IMR-90 (cell line): ENCODE data around the gene OPHN1. TPM values are rescaled to one million over a fixed set of nuclear protein-coding genes. Genes with fewer than 3 reads are reported as not detected.

Source experiments
- ATAC-seq: fragments of 200-7000 bp; cut with Tn5 transposase; 2 replicates; pipeline ENCODE4 v1.9.1; 2020; ENCODE audit warnings: low read depth, mild to moderate bottlenecking, moderate library complexity
- BruUV-seq: library from RNA; stranded (reverse); fragments of 400-500 nt; replicated peaks from 2 replicates; lab custom pipeline; 2021; lab: Mats Ljungman, UMichigan
- CTCF ChIA-PET: fragments of 300-600 bp; formaldehyde crosslinking; extraction: SDS; loops from one replicate; lab custom pipeline; 2021; ENCODE audit warnings: antibody characterized with exemption; lab: Yijun Ruan, JAX
- POLR2A ChIA-PET: fragments of 300-600 bp; sonication (Branson Sonifier 250); formaldehyde crosslinking; loops from one replicate; lab custom pipeline; 2022; ENCODE audit warnings: antibody characterized with exemption; ENCODE audit not compliant: unreplicated experiment; lab: Charles Lee
- DNase-seq: peaks from one replicate; pipeline ENCODE4 v3.0.0; 2013
- H2AFZ ChIP-seq: replicated peaks from 2 replicates; pipeline ENCODE3; 2013; ENCODE audit warnings: low read length, mild to moderate bottlenecking; ENCODE audit not compliant: poor library complexity
- H2AK5ac ChIP-seq: 2 replicates; pipeline ENCODE4 v1.6.1; 2013; ENCODE audit warnings: low read depth, low read length, inconsistent platforms
- H2AK9ac ChIP-seq: replicated peaks from 2 replicates; pipeline ENCODE3; 2013; ENCODE audit warnings: mild to moderate bottlenecking, low read depth, low read length, moderate library complexity; ENCODE audit not compliant: poor library complexity
- H2BK120ac ChIP-seq: 2 replicates; pipeline ENCODE4 v1.6.1; 2013; ENCODE audit warnings: low read depth, low read length, inconsistent platforms
- H2BK15ac ChIP-seq: 3 replicates; pipeline ENCODE4 v1.6.1; 2013; ENCODE audit warnings: low read depth, low read length, inconsistent platforms
- H2BK20ac ChIP-seq: 2 replicates; pipeline ENCODE4 v1.6.1; 2013; ENCODE audit warnings: low read depth, mild to moderate bottlenecking, inconsistent platforms, low read length, moderate library complexity
- H2BK5ac ChIP-seq: 2 replicates; pipeline ENCODE4 v1.6.1; 2013; ENCODE audit warnings: mild to moderate bottlenecking, low read depth, low read length, inconsistent platforms; ENCODE audit not compliant: poor library complexity, severe bottlenecking
- H3K14ac ChIP-seq: replicated peaks from 2 replicates; pipeline ENCODE4 v1.6.1; 2013; ENCODE audit warnings: low read depth, low read length, inconsistent platforms
- H3K18ac ChIP-seq: 2 replicates; pipeline ENCODE4 v1.6.1; 2013; ENCODE audit warnings: low read depth, low read length, control low read depth
- H3K23ac ChIP-seq: 2 replicates; pipeline ENCODE4 v1.6.1; 2013; ENCODE audit warnings: low read depth, low read length, inconsistent platforms
- H3K27ac ChIP-seq: 2 replicates; pipeline ENCODE4 v1.5.1; 2013; ENCODE audit warnings: mild to moderate bottlenecking, control low read depth, low read length; ENCODE audit not compliant: insufficient read depth
- H3K27me3 ChIP-seq: 2 replicates; pipeline ENCODE4 v1.6.1; 2013; ENCODE audit warnings: low read length; ENCODE audit not compliant: control insufficient read depth, insufficient read depth
- H3K36me3 ChIP-seq: 2 replicates; pipeline ENCODE4 v1.6.1; 2013; ENCODE audit warnings: low read length, mixed read lengths; ENCODE audit not compliant: control insufficient read depth, insufficient read depth
- H3K4ac ChIP-seq: 2 replicates; pipeline ENCODE4 v1.6.1; 2013; ENCODE audit warnings: low read depth, low read length, inconsistent platforms
- H3K4me1 ChIP-seq: 2 replicates; pipeline ENCODE4 v1.6.1; 2013; ENCODE audit warnings: low read length, mixed read lengths; ENCODE audit not compliant: control insufficient read depth, insufficient read depth
- H3K4me2 ChIP-seq: 2 replicates; pipeline ENCODE4 v1.6.1; 2013; ENCODE audit warnings: low read depth, mild to moderate bottlenecking, control low read depth, low read length, moderate library complexity
- H3K4me3 ChIP-seq: 2 replicates; pipeline ENCODE4 v1.5.1; 2013; ENCODE audit warnings: low read depth, mild to moderate bottlenecking, control low read depth, low read length, moderate library complexity; ENCODE audit not compliant: insufficient read depth
- H3K56ac ChIP-seq: 2 replicates; pipeline ENCODE4 v1.6.1; 2013; ENCODE audit warnings: low read length, inconsistent platforms; ENCODE audit not compliant: insufficient read depth; ENCODE audit errors: extremely low read depth
- H3K79me1 ChIP-seq, 2 experiments: 2 replicates each; pipeline ENCODE4 v1.6.1; 2013; ENCODE audit warnings: low read length in 2 of 2, inconsistent platforms in 1 of 2, low read depth in 1 of 2
- H3K9ac ChIP-seq: 2 replicates; pipeline ENCODE4 v1.6.1; 2013; ENCODE audit warnings: low read depth, low read length, control low read depth
- H3K9me1 ChIP-seq: 2 replicates; pipeline ENCODE4 v1.6.1; 2013; ENCODE audit warnings: low read length, inconsistent platforms; ENCODE audit not compliant: insufficient read depth
- H3K9me3 ChIP-seq: 2 replicates; pipeline ENCODE4 v1.6.1; 2013; ENCODE audit warnings: low read length; ENCODE audit not compliant: control insufficient read depth, insufficient read depth
- H4K20me1 ChIP-seq: 2 replicates; pipeline ENCODE4 v1.6.1; 2013; ENCODE audit warnings: low read length, inconsistent platforms; ENCODE audit not compliant: insufficient read depth
- H4K5ac ChIP-seq: 2 replicates; pipeline ENCODE4 v1.6.1; 2013; ENCODE audit warnings: mild to moderate bottlenecking, low read depth, low read length, control low read depth
- H4K8ac ChIP-seq, 2 experiments: 2 replicates each; pipeline ENCODE4 v1.6.1; 2013; ENCODE audit warnings: low read depth in 2 of 2, low read length in 2 of 2, control low read depth in 1 of 2, inconsistent platforms in 1 of 2
- H4K91ac ChIP-seq: 2 replicates; pipeline ENCODE4 v1.6.1; 2013; ENCODE audit warnings: low read depth, low read length, inconsistent platforms; ENCODE audit not compliant: insufficient read depth
- BHLHE40 ChIP-seq: fragments of 150-350 bp; IDR thresholded peaks from 2 replicates; pipeline ENCODE4 v1.6.1; 2016; ENCODE audit warnings: mild to moderate bottlenecking, low read depth, low read length
- CEBPB ChIP-seq: IDR thresholded peaks from 2 replicates; pipeline ENCODE4 v1.6.1; 2012; ENCODE audit warnings: low read depth, low read length, improper control_type of control experiment
- CTCF ChIP-seq: conservative IDR thresholded peaks from 2 replicates; pipeline ENCODE4 v1.5.1; 2012; ENCODE audit warnings: mild to moderate bottlenecking, low read depth, low read length, improper control_type of control experiment
- ELK1 ChIP-seq: fragments of 150-350 bp; IDR thresholded peaks from 2 replicates; pipeline ENCODE4 v1.6.1; 2016; ENCODE audit warnings: low read depth, mild to moderate bottlenecking, low read length, moderate library complexity, borderline replicate concordance
- FOS ChIP-seq: fragments of 150-350 bp; IDR thresholded peaks from 2 replicates; pipeline ENCODE4 v1.6.1; 2016; ENCODE audit warnings: low read depth, low read length
- MAZ ChIP-seq: IDR thresholded peaks from 2 replicates; pipeline ENCODE4 v1.6.1; 2012; ENCODE audit warnings: low read depth, mild to moderate bottlenecking, low read length, improper control_type of control experiment, moderate library complexity, borderline replicate concordance
- POLR2A ChIP-seq: IDR thresholded peaks from 2 replicates; pipeline ENCODE4 v1.6.1; 2012; ENCODE audit warnings: mild to moderate bottlenecking, low read depth, low read length
- RAD21 ChIP-seq: IDR thresholded peaks from 2 replicates; pipeline ENCODE4 v1.6.1; 2012; ENCODE audit warnings: low read length, improper control_type of control experiment
- RCOR1 ChIP-seq: IDR thresholded peaks from 2 replicates; pipeline ENCODE4 v1.6.1; 2012; ENCODE audit warnings: mild to moderate bottlenecking, low read length, improper control_type of control experiment; ENCODE audit not compliant: insufficient replicate concordance
- RFX5 ChIP-seq: IDR thresholded peaks from 2 replicates; pipeline ENCODE4 v1.8.0; 2012; ENCODE audit warnings: low read depth, mild to moderate bottlenecking, low read length, moderate library complexity
- SMC3 ChIP-seq: fragments of 150-350 bp; IDR thresholded peaks from 2 replicates; pipeline ENCODE4 v1.6.1; 2016; ENCODE audit warnings: low read depth, mild to moderate bottlenecking, antibody characterized with exemption, low read length, moderate library complexity
- WGBS, 2 experiments: methylation state at CpG; one replicate each; pipeline versions ENCODE4 v1.1.5 to v1.1.7; 2013; ENCODE audit warnings: missing lambda C conversion rate in 2 of 2; ENCODE audit not compliant: insufficient read length in 1 of 2; ENCODE audit errors: extremely low coverage in 2 of 2; 5-methylcytosine and 5-hydroxymethylcytosine counted together
- dilution Hi-C: fragments of 300-500 bp; cut with HindIII; formaldehyde crosslinking; loops from one replicate; pipeline ENCODE4 v1.14.3; 2018; ENCODE audit warnings: low sequenced_read_pairs; ENCODE audit not compliant: unreplicated experiment
- in situ Hi-C: fragments of 300-500 bp; cut with MboI; formaldehyde crosslinking; loops from 3 replicates; pipeline ENCODE4 v1.14.3; 2019; ENCODE audit warnings: low sequenced_read_pairs, inconsistent platforms, mixed read lengths
- intact Hi-C: fragments of 100-400 bp; cut with micrococcal nuclease; formaldehyde crosslinking; loops from 2 replicates; pipeline ENCODE4 v1.10.0; 2022
- polyA plus RNA-seq, 3 experiments: library from polyadenylated mRNA; depleted of rRNA; stranded (reverse); fragments of >200 nt; gene quantifications; 2 replicates each; pipeline ENCODE4 v1.2.3, GENCODE V29; 2012; ENCODE audit warnings: low replicate concordance in 1 of 3
- total RNA-seq: library from RNA; depleted of rRNA; stranded (reverse); fragments of >200 nt; gene quantifications from 2 replicates; pipeline ENCODE4 v1.2.3, GENCODE V29; 2012

The OPHN1 gene
- total and polyA plus RNA-seq, 2 of the 4 experiments (the other 2 are of a cell fraction), result 4.0 to 13.1 TPM

- BruUV-seq, result no TSS peak
These were observed 18.4 kb upstream of the OPHN1 start for GRCh38 chrX:68451720-68452119.

More at GRCh38 chrX:68451720-68452119, 18.4 kb upstream of the OPHN1 start:
- Histone ChIP-seq H3K14ac (no peak overlapping the region), H3K9me1 (no peaks in the 10 kb centered on the region), H2BK120ac (no peak overlapping the region), H3K27ac (no peak overlapping the region), H3K4ac (no peak overlapping the region), H3K4me2 (no peak overlapping the region), H4K8ac (no peak overlapping the region), H3K4me3 (no peak overlapping the region), H3K4me1 (no peaks in the 10 kb centered on the region), H3K79me1 (no peaks in the 10 kb centered on the region), H2AK5ac (no peak overlapping the region), H3K56ac (no peak overlapping the region), H2AFZ (no peak overlapping the region), H3K9me3 (no peaks in the 10 kb centered on the region), H3K27me3 (no peaks in the 10 kb centered on the region), H3K36me3 (no peaks in the 10 kb centered on the region), H3K23ac (no peak overlapping the region), H2BK15ac (no peak overlapping the region), H4K5ac (no peak overlapping the region), H2BK20ac (no peak overlapping the region), H2AK9ac (no peak overlapping the region), H4K91ac (no peak overlapping the region), H4K20me1 (no peaks in the 10 kb centered on the region), H3K9ac (no peak overlapping the region), H2BK5ac (no peak overlapping the region), H3K18ac (no peak overlapping the region)
- dilution Hi-C loops, result no loop called here
- no CpG with 5 or more reads among the region's 8 CpGs for WGBS, 2 experiments
- ChIA-PET CTCF (no interaction called here), POLR2A (no interaction called here)
- no peak for DNase-seq
- TF ChIP-seq SMC3 (no peak), FOS (no peak), POLR2A (no peak), ELK1 (no peak), CTCF (no peak), RCOR1 (no peak), RFX5 (no peak), BHLHE40 (no peak), CEBPB (no peak), RAD21 (no peak), MAZ (no peak)
- in situ Hi-C loops, result no loop called here
- ATAC-seq, result no peak
- intact Hi-C loops, result no loop called here
